IMR-90 (cell line): ENCODE measurements around the gene CCDC194. TPM values are rescaled to one million over a fixed set of nuclear protein-coding genes. Genes with fewer than 3 reads are reported as not detected.

Experiments used
- ATAC-seq: fragments of 200-7000 bp; cut with Tn5 transposase; 2 replicates; pipeline ENCODE4 v1.9.1; 2020; ENCODE audit warnings: low read depth, mild to moderate bottlenecking, moderate library complexity
- BruUV-seq: library from RNA; stranded (reverse); fragments of 400-500 nt; replicated peaks from 2 replicates; lab custom pipeline; 2021; lab: Mats Ljungman, UMichigan
- CTCF ChIA-PET: fragments of 300-600 bp; formaldehyde crosslinking; extraction: SDS; loops from one replicate; lab custom pipeline; 2021; ENCODE audit warnings: antibody characterized with exemption; lab: Yijun Ruan, JAX
- POLR2A ChIA-PET: fragments of 300-600 bp; sonication (Branson Sonifier 250); formaldehyde crosslinking; loops from one replicate; lab custom pipeline; 2022; ENCODE audit warnings: antibody characterized with exemption; ENCODE audit not compliant: unreplicated experiment; lab: Charles Lee
- DNase-seq: peaks from one replicate; pipeline ENCODE4 v3.0.0; 2013
- H2AFZ ChIP-seq: replicated peaks from 2 replicates; pipeline ENCODE3; 2013; ENCODE audit warnings: low read length, mild to moderate bottlenecking; ENCODE audit not compliant: poor library complexity
- H2AK5ac ChIP-seq: 2 replicates; pipeline ENCODE4 v1.6.1; 2013; ENCODE audit warnings: low read depth, low read length, inconsistent platforms
- H2AK9ac ChIP-seq: replicated peaks from 2 replicates; pipeline ENCODE3; 2013; ENCODE audit warnings: mild to moderate bottlenecking, low read depth, low read length, moderate library complexity; ENCODE audit not compliant: poor library complexity
- H2BK120ac ChIP-seq: 2 replicates; pipeline ENCODE4 v1.6.1; 2013; ENCODE audit warnings: low read depth, low read length, inconsistent platforms
- H2BK15ac ChIP-seq: 3 replicates; pipeline ENCODE4 v1.6.1; 2013; ENCODE audit warnings: low read depth, low read length, inconsistent platforms
- H2BK20ac ChIP-seq: 2 replicates; pipeline ENCODE4 v1.6.1; 2013; ENCODE audit warnings: low read depth, mild to moderate bottlenecking, inconsistent platforms, low read length, moderate library complexity
- H2BK5ac ChIP-seq: 2 replicates; pipeline ENCODE4 v1.6.1; 2013; ENCODE audit warnings: mild to moderate bottlenecking, low read depth, low read length, inconsistent platforms; ENCODE audit not compliant: poor library complexity, severe bottlenecking
- H3K14ac ChIP-seq: replicated peaks from 2 replicates; pipeline ENCODE4 v1.6.1; 2013; ENCODE audit warnings: low read depth, low read length, inconsistent platforms
- H3K18ac ChIP-seq: 2 replicates; pipeline ENCODE4 v1.6.1; 2013; ENCODE audit warnings: low read depth, low read length, control low read depth
- H3K23ac ChIP-seq: 2 replicates; pipeline ENCODE4 v1.6.1; 2013; ENCODE audit warnings: low read depth, low read length, inconsistent platforms
- H3K27ac ChIP-seq: 2 replicates; pipeline ENCODE4 v1.5.1; 2013; ENCODE audit warnings: mild to moderate bottlenecking, control low read depth, low read length; ENCODE audit not compliant: insufficient read depth
- H3K27me3 ChIP-seq: 2 replicates; pipeline ENCODE4 v1.6.1; 2013; ENCODE audit warnings: low read length; ENCODE audit not compliant: control insufficient read depth, insufficient read depth
- H3K36me3 ChIP-seq: 2 replicates; pipeline ENCODE4 v1.6.1; 2013; ENCODE audit warnings: low read length, mixed read lengths; ENCODE audit not compliant: control insufficient read depth, insufficient read depth
- H3K4ac ChIP-seq: 2 replicates; pipeline ENCODE4 v1.6.1; 2013; ENCODE audit warnings: low read depth, low read length, inconsistent platforms
- H3K4me1 ChIP-seq: 2 replicates; pipeline ENCODE4 v1.6.1; 2013; ENCODE audit warnings: low read length, mixed read lengths; ENCODE audit not compliant: control insufficient read depth, insufficient read depth
- H3K4me2 ChIP-seq: 2 replicates; pipeline ENCODE4 v1.6.1; 2013; ENCODE audit warnings: low read depth, mild to moderate bottlenecking, control low read depth, low read length, moderate library complexity
- H3K4me3 ChIP-seq: 2 replicates; pipeline ENCODE4 v1.5.1; 2013; ENCODE audit warnings: low read depth, mild to moderate bottlenecking, control low read depth, low read length, moderate library complexity; ENCODE audit not compliant: insufficient read depth
- H3K56ac ChIP-seq: 2 replicates; pipeline ENCODE4 v1.6.1; 2013; ENCODE audit warnings: low read length, inconsistent platforms; ENCODE audit not compliant: insufficient read depth; ENCODE audit errors: extremely low read depth
- H3K79me1 ChIP-seq, 2 experiments: 2 replicates each; pipeline ENCODE4 v1.6.1; 2013; ENCODE audit warnings: low read length in 2 of 2, inconsistent platforms in 1 of 2, low read depth in 1 of 2
- H3K9ac ChIP-seq: 2 replicates; pipeline ENCODE4 v1.6.1; 2013; ENCODE audit warnings: low read depth, low read length, control low read depth
- H3K9me1 ChIP-seq: 2 replicates; pipeline ENCODE4 v1.6.1; 2013; ENCODE audit warnings: low read length, inconsistent platforms; ENCODE audit not compliant: insufficient read depth
- H3K9me3 ChIP-seq: 2 replicates; pipeline ENCODE4 v1.6.1; 2013; ENCODE audit warnings: low read length; ENCODE audit not compliant: control insufficient read depth, insufficient read depth
- H4K20me1 ChIP-seq: 2 replicates; pipeline ENCODE4 v1.6.1; 2013; ENCODE audit warnings: low read length, inconsistent platforms; ENCODE audit not compliant: insufficient read depth
- H4K5ac ChIP-seq: 2 replicates; pipeline ENCODE4 v1.6.1; 2013; ENCODE audit warnings: mild to moderate bottlenecking, low read depth, low read length, control low read depth
- H4K8ac ChIP-seq, 2 experiments: 2 replicates each; pipeline ENCODE4 v1.6.1; 2013; ENCODE audit warnings: low read depth in 2 of 2, low read length in 2 of 2, control low read depth in 1 of 2, inconsistent platforms in 1 of 2
- H4K91ac ChIP-seq: 2 replicates; pipeline ENCODE4 v1.6.1; 2013; ENCODE audit warnings: low read depth, low read length, inconsistent platforms; ENCODE audit not compliant: insufficient read depth
- FOS ChIP-seq: fragments of 150-350 bp; IDR thresholded peaks from 2 replicates; pipeline ENCODE4 v1.6.1; 2016; ENCODE audit warnings: low read depth, low read length
- RAD21 ChIP-seq: IDR thresholded peaks from 2 replicates; pipeline ENCODE4 v1.6.1; 2012; ENCODE audit warnings: low read length, improper control_type of control experiment
- RCOR1 ChIP-seq: IDR thresholded peaks from 2 replicates; pipeline ENCODE4 v1.6.1; 2012; ENCODE audit warnings: mild to moderate bottlenecking, low read length, improper control_type of control experiment; ENCODE audit not compliant: insufficient replicate concordance
- SMC3 ChIP-seq: fragments of 150-350 bp; IDR thresholded peaks from 2 replicates; pipeline ENCODE4 v1.6.1; 2016; ENCODE audit warnings: low read depth, mild to moderate bottlenecking, antibody characterized with exemption, low read length, moderate library complexity
- WGBS, 2 experiments: methylation state at CpG; one replicate each; pipeline versions ENCODE4 v1.1.5 to v1.1.7; 2013; ENCODE audit warnings: missing lambda C conversion rate in 2 of 2; ENCODE audit not compliant: insufficient read length in 1 of 2; ENCODE audit errors: extremely low coverage in 2 of 2; 5-methylcytosine and 5-hydroxymethylcytosine counted together
- dilution Hi-C: fragments of 300-500 bp; cut with HindIII; formaldehyde crosslinking; loops from one replicate; pipeline ENCODE4 v1.14.3; 2018; ENCODE audit warnings: low sequenced_read_pairs; ENCODE audit not compliant: unreplicated experiment
- in situ Hi-C: fragments of 300-500 bp; cut with MboI; formaldehyde crosslinking; loops from 3 replicates; pipeline ENCODE4 v1.14.3; 2019; ENCODE audit warnings: low sequenced_read_pairs, inconsistent platforms, mixed read lengths
- intact Hi-C: fragments of 100-400 bp; cut with micrococcal nuclease; formaldehyde crosslinking; loops from 2 replicates; pipeline ENCODE4 v1.10.0; 2022
- polyA plus RNA-seq, 3 experiments: library from polyadenylated mRNA; depleted of rRNA; stranded (reverse); fragments of >200 nt; gene quantifications; 2 replicates each; pipeline ENCODE4 v1.2.3, GENCODE V29; 2012; ENCODE audit warnings: low replicate concordance in 1 of 3
- total RNA-seq: library from RNA; depleted of rRNA; stranded (reverse); fragments of >200 nt; gene quantifications from 2 replicates; pipeline ENCODE4 v1.2.3, GENCODE V29; 2012
- TF ChIP-seq, protein P1 (sequence below): conservative IDR thresholded peaks from 2 replicates; pipeline ENCODE4 v1.5.1; 2012; ENCODE audit warnings: mild to moderate bottlenecking, low read depth, low read length, improper control_type of control experiment

The CCDC194 gene
- total and polyA plus RNA-seq, 2 of the 4 experiments (the other 2 are of a cell fraction): not detected

DNA sequence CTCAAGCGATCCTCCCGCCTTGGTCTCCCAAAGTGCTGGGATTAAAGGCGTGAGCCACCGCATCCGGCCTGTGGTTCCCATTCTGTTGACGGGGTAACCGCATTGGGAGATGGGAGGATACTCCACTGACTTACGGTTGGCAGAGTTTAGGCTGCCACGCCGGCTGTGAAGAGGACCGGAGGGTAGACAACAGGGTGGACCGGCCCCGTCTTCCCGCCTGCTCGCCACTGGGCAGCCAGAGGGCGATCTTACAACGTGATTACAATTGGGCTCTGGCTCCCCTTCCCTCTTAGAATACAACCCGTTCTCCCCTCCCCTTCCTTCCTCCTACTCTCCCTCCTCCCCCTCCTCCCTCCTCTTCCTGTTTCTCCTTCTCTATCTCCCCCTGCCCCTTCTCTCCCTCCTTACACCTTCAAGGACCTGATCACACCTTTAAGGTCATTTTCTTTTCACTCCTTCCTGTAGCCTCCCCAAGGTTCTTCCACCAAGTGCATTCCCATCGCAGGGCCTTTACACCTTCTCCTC, 957 bp upstream of the CCDC194 start:
- no peak overlapping the region for H4K91ac ChIP-seq
- H3K27ac ChIP-seq: no peak overlapping the region
- H2BK120ac ChIP-seq: no peak overlapping the region
- H4K20me1 ChIP-seq: no peaks in the 10 kb centered on the region
- H3K27me3 ChIP-seq: peaks cover 2% of the 10 kb centered on the region
- H2BK5ac ChIP-seq: no peak overlapping the region
- H2BK15ac ChIP-seq: no peak overlapping the region
- intact Hi-C loops: loop anchor here (1.0 to 10.0 kb wide), 4 partner anchors 71 to 462 kb away; partner anchors contain the start of genes COLGALT1 and RPL18A
- H3K23ac ChIP-seq: no peak overlapping the region
- H4K5ac ChIP-seq: peak overlapping the region; percentile 74; the same call in 1 of the 2 replicates
- no peak overlapping the region for H2BK20ac ChIP-seq
- no peaks in the 10 kb centered on the region for H3K9me3 ChIP-seq
- in situ Hi-C loops: no loop called here
- H4K8ac ChIP-seq: peak overlapping the region; percentile 29 to 71; a peak in 3 of 4 replicates
- BruUV-seq: no TSS peak
- H3K36me3 ChIP-seq: no peaks in the 10 kb centered on the region
- no peak overlapping the region for H3K4me3 ChIP-seq
- ATAC-seq (peak; percentile 27), DNase-seq (peak; percentile 53)
- H3K79me1 ChIP-seq: no peaks in the 10 kb centered on the region
- WGBS, 2 experiments: 57% methylated on average over 6 of the region's 19 CpGs; no CpG with 5 or more reads in 1 of the 2 experiments
- H3K4me2 ChIP-seq: no peak overlapping the region
- peaks cover 2% of the 10 kb centered on the region; the same call in 1 of the 2 replicates for H3K4me1 ChIP-seq
- H2AFZ ChIP-seq: peak overlapping the region; percentile 89
- H3K14ac ChIP-seq: no peak overlapping the region
- TF ChIP-seq FOS (no peak), SMC3 (peak; percentile 64), RAD21 (peak; percentile 77), RCOR1 (peak; percentile 78)
- TF ChIP-seq, protein P1, sequence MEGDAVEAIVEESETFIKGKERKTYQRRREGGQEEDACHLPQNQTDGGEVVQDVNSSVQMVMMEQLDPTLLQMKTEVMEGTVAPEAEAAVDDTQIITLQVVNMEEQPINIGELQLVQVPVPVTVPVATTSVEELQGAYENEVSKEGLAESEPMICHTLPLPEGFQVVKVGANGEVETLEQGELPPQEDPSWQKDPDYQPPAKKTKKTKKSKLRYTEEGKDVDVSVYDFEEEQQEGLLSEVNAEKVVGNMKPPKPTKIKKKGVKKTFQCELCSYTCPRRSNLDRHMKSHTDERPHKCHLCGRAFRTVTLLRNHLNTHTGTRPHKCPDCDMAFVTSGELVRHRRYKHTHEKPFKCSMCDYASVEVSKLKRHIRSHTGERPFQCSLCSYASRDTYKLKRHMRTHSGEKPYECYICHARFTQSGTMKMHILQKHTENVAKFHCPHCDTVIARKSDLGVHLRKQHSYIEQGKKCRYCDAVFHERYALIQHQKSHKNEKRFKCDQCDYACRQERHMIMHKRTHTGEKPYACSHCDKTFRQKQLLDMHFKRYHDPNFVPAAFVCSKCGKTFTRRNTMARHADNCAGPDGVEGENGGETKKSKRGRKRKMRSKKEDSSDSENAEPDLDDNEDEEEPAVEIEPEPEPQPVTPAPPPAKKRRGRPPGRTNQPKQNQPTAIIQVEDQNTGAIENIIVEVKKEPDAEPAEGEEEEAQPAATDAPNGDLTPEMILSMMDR: peak; percentile 83
- H3K18ac ChIP-seq: no peak overlapping the region
- peak overlapping the region; percentile 91 for H2AK9ac ChIP-seq
- ChIA-PET CTCF (no interaction called here), POLR2A (no interaction called here)
- dilution Hi-C loops: no loop called here
- H3K9me1 ChIP-seq: no peaks in the 10 kb centered on the region
- no peak overlapping the region for H3K56ac ChIP-seq
- H3K9ac ChIP-seq: no peak overlapping the region
- peak overlapping the region; percentile 35; the same call in 1 of the 2 replicates for H3K4ac ChIP-seq
- 0 out of 2 replicates have a peak overlapping the region, but pooled peaks have one; percentile 73 for H2AK5ac ChIP-seq
